Mesenchymal stem cell (in vitro differentiated cells and primary cell): ENCODE results near the gene ROCK2.

Experiments
- DNase-seq: peaks from one replicate; pipeline ENCODE4 v3.0.0-alpha.2; 2013
- H2AFZ ChIP-seq: one replicate; pipeline ENCODE4 v1.6.1; 2013; ENCODE audit warnings: low read depth, mild to moderate bottlenecking, control low read depth, inconsistent platforms, low read length, moderate library complexity
- H2AK5ac ChIP-seq: 2 replicates; pipeline ENCODE4 v1.6.1; 2013; ENCODE audit warnings: low read length, moderate library complexity, mild to moderate bottlenecking, inconsistent platforms; ENCODE audit not compliant: severe bottlenecking
- H2BK120ac ChIP-seq: one replicate; pipeline ENCODE4 v1.6.1; 2013; ENCODE audit warnings: low read depth, mild to moderate bottlenecking, inconsistent platforms, low read length, moderate library complexity
- H2BK12ac ChIP-seq, 2 experiments: one replicate each; pipeline ENCODE4 v1.6.1; 2013; ENCODE audit warnings: inconsistent platforms in 2 of 2, low read length in 2 of 2, mild to moderate bottlenecking in 2 of 2, moderate library complexity in 2 of 2, control low read depth in 1 of 2
- H2BK15ac ChIP-seq: one replicate; pipeline ENCODE4 v1.6.1; 2013; ENCODE audit warnings: mild to moderate bottlenecking, low read depth, inconsistent platforms; ENCODE audit not compliant: poor library complexity, severe bottlenecking
- H2BK5ac ChIP-seq: 2 replicates; pipeline ENCODE4 v1.6.1; 2013; ENCODE audit warnings: low read depth, mild to moderate bottlenecking, low read length, control low read depth, inconsistent platforms; ENCODE audit not compliant: poor library complexity, severe bottlenecking
- H3K14ac ChIP-seq, 2 experiments: one replicate each; pipeline ENCODE4 v1.6.1; 2013; ENCODE audit warnings: inconsistent platforms in 2 of 2, low read length in 2 of 2, control low read depth in 1 of 2, mild to moderate bottlenecking in 1 of 2, moderate library complexity in 1 of 2
- H3K18ac ChIP-seq, 2 experiments: one replicate each; pipeline ENCODE4 v1.6.1; 2013; ENCODE audit warnings: inconsistent platforms in 2 of 2, low read length in 2 of 2, control low read depth in 1 of 2, low read depth in 1 of 2, mild to moderate bottlenecking in 1 of 2
- H3K23ac ChIP-seq, 2 experiments: one replicate each; pipeline ENCODE4 v1.6.1; 2013; ENCODE audit warnings: inconsistent platforms in 2 of 2, low read length in 2 of 2, mild to moderate bottlenecking in 2 of 2, moderate library complexity in 2 of 2, control low read depth in 1 of 2
- H3K27ac ChIP-seq: 2 replicates; pipeline ENCODE4 v1.5.1; 2013; ENCODE audit warnings: mild to moderate bottlenecking, moderate library complexity, low read length, control low read depth, inconsistent platforms; ENCODE audit not compliant: poor library complexity, severe bottlenecking
- H3K27me3 ChIP-seq, 2 experiments: 2 replicates each; pipeline versions ENCODE4 v1.6.1 to v1.7.0; 2013; ENCODE audit warnings: low read length in 2 of 2, mild to moderate bottlenecking in 2 of 2, moderate library complexity in 2 of 2, control low read depth in 1 of 2, inconsistent platforms in 1 of 2; ENCODE audit not compliant: control insufficient read depth in 1 of 2, insufficient read depth in 1 of 2
- H3K36me3 ChIP-seq, 2 experiments: 2 replicates each; pipeline versions ENCODE4 v1.6.1 to v1.7.0; 2013; ENCODE audit warnings: low read length in 2 of 2, control low read depth in 1 of 2, inconsistent platforms in 1 of 2, low read depth in 1 of 2, mild to moderate bottlenecking in 1 of 2; ENCODE audit not compliant: insufficient read depth in 2 of 2, control insufficient read depth in 1 of 2
- H3K4ac ChIP-seq, 2 experiments: one replicate each; pipeline ENCODE4 v1.6.1; 2013; ENCODE audit warnings: inconsistent platforms in 2 of 2, low read length in 2 of 2, mild to moderate bottlenecking in 2 of 2, moderate library complexity in 2 of 2, control low read depth in 1 of 2, low read depth in 1 of 2
- H3K4me1 ChIP-seq: 2 replicates; pipeline ENCODE4 v1.6.1; 2013; ENCODE audit warnings: low read depth, low read length, control low read depth; ENCODE audit not compliant: control insufficient read depth, insufficient read depth
- H3K4me2 ChIP-seq: 2 replicates; pipeline ENCODE4 v1.6.1; 2013; ENCODE audit warnings: low read length, mild to moderate bottlenecking, inconsistent platforms; ENCODE audit not compliant: poor library complexity, severe bottlenecking
- H3K4me3 ChIP-seq, 2 experiments: 2 replicates each; pipeline versions ENCODE4 v1.5.1 to v1.7.0; 2013; ENCODE audit warnings: low read length in 2 of 2, mild to moderate bottlenecking in 2 of 2, control low read depth in 1 of 2, low read depth in 1 of 2; ENCODE audit not compliant: insufficient read depth in 1 of 2
- H3K79me1 ChIP-seq: replicated peaks from 2 replicates; pipeline ENCODE4 v1.6.1; 2013; ENCODE audit warnings: mild to moderate bottlenecking, control low read depth, low read length, inconsistent platforms; ENCODE audit not compliant: poor library complexity, severe bottlenecking
- H3K9ac ChIP-seq: 2 replicates; pipeline ENCODE4 v1.7.0; 2013; ENCODE audit warnings: mild to moderate bottlenecking, low read length, moderate library complexity
- H3K9me3 ChIP-seq: 2 replicates; pipeline ENCODE4 v1.7.0; 2013; ENCODE audit warnings: mild to moderate bottlenecking, low read length; ENCODE audit not compliant: control insufficient read depth
- H4K8ac ChIP-seq: one replicate; pipeline ENCODE4 v1.6.1; 2013; ENCODE audit warnings: inconsistent platforms, mild to moderate bottlenecking, low read length, moderate library complexity
- H4K91ac ChIP-seq: one replicate; pipeline ENCODE4 v1.6.1; 2013; ENCODE audit warnings: mild to moderate bottlenecking, low read length, inconsistent platforms
- WGBS: methylation state at CpG from one replicate; pipeline ENCODE4 v1.1.7; 2013; ENCODE audit warnings: mixed read lengths; 5-methylcytosine and 5-hydroxymethylcytosine counted together

Gene ROCK2

GRCh38 chr2:11281186-11281585 is 63.2 kb downstream of the ROCK2 start:
- Histone ChIP-seq H3K4me2 (no peak overlapping the region), H3K14ac (no peak overlapping the region), H3K4me1 (no peaks in the 10 kb centered on the region), H3K27ac (no peak overlapping the region), H3K27me3 (no peaks in the 10 kb centered on the region), H3K23ac (no peak overlapping the region), H2BK15ac (no peak overlapping the region), H3K9ac (no peak overlapping the region), H3K79me1 (peaks cover 14% of the 10 kb centered on the region), H4K8ac (no peak overlapping the region), H3K18ac (no peak overlapping the region), H3K9me3 (peaks cover 8% of the 10 kb centered on the region), H2AK5ac (no peak overlapping the region), H3K4ac (no peak overlapping the region), H4K91ac (no peak overlapping the region), H3K4me3 (no peak overlapping the region), H2AFZ (no peak overlapping the region), H2BK5ac (no peak overlapping the region), H2BK120ac (no peak overlapping the region), H2BK12ac (no peak overlapping the region), H3K36me3 (peaks cover 4 to 51% of the 10 kb centered on the region in 2 experiments)
- WGBS: 83% methylated on average over 3 of the region's 3 CpGs
- no peak for DNase-seq

- no peak overlapping the region for H2AFZ ChIP-seq
- peaks cover 14% of the 10 kb centered on the region for H3K79me1 ChIP-seq
- H3K4me2 ChIP-seq: no peak overlapping the region
- H3K27ac ChIP-seq: no peak overlapping the region
- no peak overlapping the region for H3K9ac ChIP-seq
- H3K9me3 ChIP-seq: peaks cover 8% of the 10 kb centered on the region
- H3K4me1 ChIP-seq: no peaks in the 10 kb centered on the region
- no peak overlapping the region for H4K91ac ChIP-seq
- no peak overlapping the region for H3K14ac ChIP-seq
- no peak overlapping the region for H3K4me3 ChIP-seq
- no peak overlapping the region for H2BK120ac ChIP-seq
- H3K23ac ChIP-seq: no peak overlapping the region
- no peaks in the 10 kb centered on the region for H3K27me3 ChIP-seq
- H3K4ac ChIP-seq: no peak overlapping the region
- H3K18ac ChIP-seq: no peak overlapping the region
- 100% methylated on average over 2 of the region's 3 CpGs for WGBS
- peaks cover 4 to 48% of the 10 kb centered on the region in 2 experiments for H3K36me3 ChIP-seq
- H4K8ac ChIP-seq: no peak overlapping the region
- no peak overlapping the region for H2BK5ac ChIP-seq
- no peak for DNase-seq
- H2BK12ac ChIP-seq: no peak overlapping the region
- H2BK15ac ChIP-seq: no peak overlapping the region
- H2AK5ac ChIP-seq: no peak overlapping the region
Observed at GRCh38 chr2:11280713-11281112, 63.7 kb downstream of the ROCK2 start.

- peaks cover 10% of the 10 kb centered on the region for H3K79me1 ChIP-seq
- no peak for DNase-seq
- H3K4ac ChIP-seq: no peak overlapping the region
- no peak overlapping the region for H2BK5ac ChIP-seq
- H2AK5ac ChIP-seq: no peak overlapping the region
- no peak overlapping the region for H3K27ac ChIP-seq
- no peak overlapping the region for H2AFZ ChIP-seq
- no peak overlapping the region for H3K4me2 ChIP-seq
- H3K18ac ChIP-seq: no peak overlapping the region
- H3K4me1 ChIP-seq: no peaks in the 10 kb centered on the region
- H3K23ac ChIP-seq: no peak overlapping the region
- no peak overlapping the region for H3K9ac ChIP-seq
- H3K14ac ChIP-seq: no peak overlapping the region
- no peak overlapping the region for H2BK12ac ChIP-seq
- H4K8ac ChIP-seq: no peak overlapping the region
- H3K27me3 ChIP-seq: no peaks in the 10 kb centered on the region
- H3K9me3 ChIP-seq: peaks cover 8% of the 10 kb centered on the region
- no peak overlapping the region for H2BK15ac ChIP-seq
- H4K91ac ChIP-seq: no peak overlapping the region
- no peak overlapping the region for H2BK120ac ChIP-seq
- H3K36me3 ChIP-seq: peaks cover 0 to 40% of the 10 kb centered on the region in 2 experiments
- H3K4me3 ChIP-seq: no peak overlapping the region
- WGBS: 97% methylated on average over 3 of the region's 4 CpGs
Observed at GRCh38 chr2:11279398-11279797, 65.0 kb downstream of the ROCK2 start.

GRCh38 chr2:11278219-11278618 is 66.2 kb downstream of the ROCK2 start:
- Histone ChIP-seq H3K4ac (no peak overlapping the region), H3K18ac (no peak overlapping the region), H3K27ac (no peak overlapping the region), H3K9ac (no peak overlapping the region), H2AK5ac (no peak overlapping the region), H3K27me3 (no peaks in the 10 kb centered on the region), H3K36me3 (peaks cover 0 to 30% of the 10 kb centered on the region in 2 experiments), H3K14ac (no peak overlapping the region), H3K4me3 (no peak overlapping the region), H4K91ac (no peak overlapping the region), H4K8ac (no peak overlapping the region), H2BK5ac (no peak overlapping the region), H2AFZ (no peak overlapping the region), H3K23ac (no peak overlapping the region), H3K79me1 (peaks cover 9% of the 10 kb centered on the region), H2BK15ac (no peak overlapping the region), H2BK12ac (no peak overlapping the region), H3K9me3 (no peaks in the 10 kb centered on the region), H3K4me1 (no peaks in the 10 kb centered on the region), H3K4me2 (no peak overlapping the region), H2BK120ac (no peak overlapping the region)
- DNase-seq: no peak
